CD4-positive, alpha-beta T cell (primary cell): ENCODE data around the gene OSBPL3. TPM values are rescaled to one million over a fixed set of nuclear protein-coding genes. Genes with fewer than 3 reads are reported as not detected.

Source experiments
- ATAC-seq: fragments of 200-7000 bp; cut with Tn5 transposase; one replicate; pipeline ENCODE4 v1.10.0; 2022; ENCODE audit warnings: mild to moderate bottlenecking; ENCODE audit not compliant: poor library complexity
- CTCF ChIA-PET: fragments of 350-600 bp; sonication (Branson Sonifier 250); formaldehyde crosslinking; loops from one replicate; lab custom pipeline; 2021; ENCODE audit warnings: antibody characterized with exemption, inconsistent platforms; lab: Charles Lee
- POLR2A ChIA-PET: fragments of 350-600 bp; sonication (Branson Sonifier 250); formaldehyde crosslinking; loops from one replicate; lab custom pipeline; 2021; ENCODE audit warnings: antibody characterized with exemption, inconsistent platforms; lab: Charles Lee
- DNase-seq, 14 experiments: peaks; one replicate each; pipeline ENCODE4 v3.0.0-alpha.2; 2013 to 2020; ENCODE audit warnings: mixed read lengths in 2 of 14
- H3K27ac ChIP-seq, 2 donors: one replicate each; pipeline versions ENCODE4 v1.5.1 to v1.7.0; 2013; ENCODE audit warnings: low read length in 2 of 2, low read depth in 1 of 2, mild to moderate bottlenecking in 1 of 2
- H3K27me3 ChIP-seq, 2 experiments: 1 replicate in 1 of 2; 2 replicates in 1 of 2; pipeline versions ENCODE4 v1.6.1 to v1.7.0; 2013; ENCODE audit warnings: low read length in 2 of 2, control low read depth in 1 of 2, mild to moderate bottlenecking in 1 of 2, moderate library complexity in 1 of 2; ENCODE audit not compliant: insufficient read depth in 2 of 2, control insufficient read depth in 1 of 2
- H3K36me3 ChIP-seq: one replicate; pipeline ENCODE4 v1.6.1; 2013; ENCODE audit warnings: low read length, control low read depth; ENCODE audit not compliant: insufficient read depth
- H3K4me1 ChIP-seq: one replicate; pipeline ENCODE4 v1.6.1; 2013; ENCODE audit warnings: low read length, control low read depth; ENCODE audit not compliant: insufficient read depth
- H3K4me3 ChIP-seq: one replicate; pipeline ENCODE4 v1.5.1; 2013; ENCODE audit warnings: mild to moderate bottlenecking, low read length, moderate library complexity
- H3K9me3 ChIP-seq, 2 experiments: 1 replicate in 1 of 2; 2 replicates in 1 of 2; pipeline versions ENCODE4 v1.6.1 to v1.7.0; 2013; ENCODE audit warnings: low read length in 2 of 2, mild to moderate bottlenecking in 2 of 2, control low read depth in 1 of 2, moderate library complexity in 1 of 2; ENCODE audit not compliant: control insufficient read depth in 1 of 2, insufficient read depth in 1 of 2
- H3K27ac Mint-ChIP-seq: one replicate; pipeline ENCODE4 v1.8.0; 2020; ENCODE audit warnings: mixed read lengths
- H3K27me3 Mint-ChIP-seq: one replicate; pipeline ENCODE4 v1.8.0; 2021; ENCODE audit warnings: mixed read lengths
- H3K36me3 Mint-ChIP-seq: one replicate; pipeline ENCODE4 v1.8.0; 2021; ENCODE audit warnings: low read depth, mixed read lengths
- H3K4me1 Mint-ChIP-seq: one replicate; pipeline ENCODE4 v1.8.0; 2021; ENCODE audit warnings: low read depth, mixed read lengths
- H3K4me3 Mint-ChIP-seq: one replicate; pipeline ENCODE4 v1.8.0; 2020; ENCODE audit warnings: mild to moderate bottlenecking, mixed read lengths
- H3K9me3 Mint-ChIP-seq: one replicate; pipeline ENCODE4 v1.8.0; 2020; ENCODE audit warnings: mixed read lengths
- CTCF ChIP-seq: fragments of 200-600 bp; IDR thresholded peaks from one replicate; pipeline ENCODE4 v1.8.0; 2022; ENCODE audit warnings: antibody characterized with exemption, mild to moderate bottlenecking
- intact Hi-C, 2 experiments: fragments of 100-400 bp; cut with DNase I in 1 of 2; cut with micrococcal nuclease in 1 of 2; formaldehyde crosslinking; loops; one replicate each; pipeline versions ENCODE4 v1.15.1 to v1.9.0; 2023 to 2025; cut with DNase I, micrococcal nuclease
- total RNA-seq, 174 experiments: library from RNA in 2 of 174; stranded (reverse) in 2 of 174; gene quantifications; one replicate each; pipeline ENCODE4 v1.2.3 and lab custom pipeline; 2021 to 2026

Gene OSBPL3
- total RNA-seq, 2 experiments from 2014 or later: 25.4 to 25.9 TPM

- Mint-ChIP-seq H3K27ac (no peak overlapping the region), H3K36me3 (no peaks in the 10 kb centered on the region), H3K4me3 (no peak overlapping the region), H3K4me1 (peaks cover 74% of the 10 kb centered on the region), H3K27me3 (no peaks in the 10 kb centered on the region), H3K9me3 (no peaks in the 10 kb centered on the region)
- H3K36me3 ChIP-seq: no peaks in the 10 kb centered on the region
- intact Hi-C loops: loop anchor here in 1 of 2 experiments (10.0 kb wide), 1 partner anchor 161 kb away; no protein-coding TSS in a partner anchor
- no peaks in the 10 kb centered on the region for H3K27me3 ChIP-seq
- CTCF ChIA-PET: interaction anchor here (1.7 kb wide), 1 partner anchor 101 kb away, joined by 3 read pairs; no protein-coding TSS in a partner anchor
- POLR2A ChIA-PET: no interaction called here
- no peak overlapping the region for H3K27ac ChIP-seq
- peaks cover 41% of the 10 kb centered on the region for H3K4me1 ChIP-seq
- no peaks in the 10 kb centered on the region for H3K9me3 ChIP-seq
- DNase-seq (no peak), ATAC-seq (no peak)
- TF ChIP-seq CTCF: no peak
- no peak overlapping the region for H3K4me3 ChIP-seq
Observed at GRCh38 chr7:24913801-24914464, 66.0 kb downstream of the OSBPL3 start.

GRCh38 chr7:24912874-24913514 is 67.0 kb downstream of the OSBPL3 start:
- Mint-ChIP-seq H3K4me3 (no peak overlapping the region), H3K36me3 (no peaks in the 10 kb centered on the region), H3K27ac (no peak overlapping the region)

More at GRCh38 chr7:24912874-24913514, 67.0 kb downstream of the OSBPL3 start:
- TF ChIP-seq CTCF: no peak
- peaks cover 66% of the 10 kb centered on the region for H3K4me1 Mint-ChIP-seq
- ATAC-seq (peak; percentile 13), DNase-seq (peak in 3 of 14 experiments; percentile 8 to 52 (median 48))
- ChIA-PET CTCF (interaction anchor here (2.8 kb wide), 1 partner anchor 92 kb away, joined by 8 read pairs; no protein-coding TSS in a partner anchor), POLR2A (interaction anchor here (1.5 to 3.5 kb wide), 3 partner anchors 11 to 92 kb away, joined by 4 to 26 read pairs (median 11); partner anchors contain the start of gene OSBPL3)
- Histone ChIP-seq H3K27me3 (no peaks in the 10 kb centered on the region), H3K27ac (no peak overlapping the region), H3K4me1 (peaks cover 47% of the 10 kb centered on the region), H3K4me3 (no peak overlapping the region), H3K9me3 (no peaks in the 10 kb centered on the region), H3K36me3 (no peaks in the 10 kb centered on the region)
- no peaks in the 10 kb centered on the region for H3K27me3 Mint-ChIP-seq
- no peaks in the 10 kb centered on the region for H3K9me3 Mint-ChIP-seq
- intact Hi-C loops: loop anchor here (1.0 to 10.0 kb wide), 2 partner anchors 12 to 162 kb away; no protein-coding TSS in a partner anchor
